MM.1S (cell line): Measurements from ENCODE around the gene TTC24.

ENCODE experiments used
- EZH2phosphoT487 ChIP-seq: fragments of 300-600 bp; sonication (generic); IDR thresholded peaks from 2 replicates; pipeline ENCODE4 v1.6.1; 2018; ENCODE audit warnings: antibody characterized with exemption, low read length
- TF ChIP-seq, protein P1 (sequence below): fragments of 300-600 bp; sonication (generic); IDR thresholded peaks from 2 replicates; pipeline ENCODE4 v1.5.1; 2016; ENCODE audit warnings: antibody characterized with exemption, low read length, mixed read lengths

DNA sequence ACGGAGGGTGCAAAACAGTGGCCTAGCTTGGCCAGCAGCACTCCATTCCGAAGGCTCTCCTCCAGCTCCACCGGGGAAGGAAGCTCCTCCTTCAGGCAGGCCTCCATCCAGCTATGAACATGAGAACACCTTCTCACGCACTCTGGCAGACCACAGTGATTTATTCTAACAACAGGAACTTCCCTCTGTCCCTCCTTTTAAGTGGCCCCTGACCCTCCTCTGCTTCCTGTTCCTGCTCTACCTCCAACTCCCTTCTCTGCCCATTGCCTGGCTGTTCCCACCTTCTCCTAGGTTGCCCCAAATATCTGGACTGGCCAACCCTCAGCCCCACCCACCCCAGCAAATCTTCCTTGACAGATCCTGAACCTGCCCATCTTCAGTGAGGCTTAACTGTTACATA, 13.1 kb upstream of the TTC24 start:
- TF ChIP-seq, protein P1, sequence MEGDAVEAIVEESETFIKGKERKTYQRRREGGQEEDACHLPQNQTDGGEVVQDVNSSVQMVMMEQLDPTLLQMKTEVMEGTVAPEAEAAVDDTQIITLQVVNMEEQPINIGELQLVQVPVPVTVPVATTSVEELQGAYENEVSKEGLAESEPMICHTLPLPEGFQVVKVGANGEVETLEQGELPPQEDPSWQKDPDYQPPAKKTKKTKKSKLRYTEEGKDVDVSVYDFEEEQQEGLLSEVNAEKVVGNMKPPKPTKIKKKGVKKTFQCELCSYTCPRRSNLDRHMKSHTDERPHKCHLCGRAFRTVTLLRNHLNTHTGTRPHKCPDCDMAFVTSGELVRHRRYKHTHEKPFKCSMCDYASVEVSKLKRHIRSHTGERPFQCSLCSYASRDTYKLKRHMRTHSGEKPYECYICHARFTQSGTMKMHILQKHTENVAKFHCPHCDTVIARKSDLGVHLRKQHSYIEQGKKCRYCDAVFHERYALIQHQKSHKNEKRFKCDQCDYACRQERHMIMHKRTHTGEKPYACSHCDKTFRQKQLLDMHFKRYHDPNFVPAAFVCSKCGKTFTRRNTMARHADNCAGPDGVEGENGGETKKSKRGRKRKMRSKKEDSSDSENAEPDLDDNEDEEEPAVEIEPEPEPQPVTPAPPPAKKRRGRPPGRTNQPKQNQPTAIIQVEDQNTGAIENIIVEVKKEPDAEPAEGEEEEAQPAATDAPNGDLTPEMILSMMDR: no peak
- no peak for TF ChIP-seq EZH2phosphoT487
